Activated CD4-positive, alpha-beta T cell treated with anti-CD3 and anti-CD28 coated beads, Interleukin-2, amount 10 ng/mL, durations not matched to agents 24 days and 14 days (primary cell): Measurements from ENCODE around the gene NFE2L3. TPM values are rescaled to one million over a fixed set of nuclear protein-coding genes. Genes with fewer than 3 reads are reported as not detected.
A peak's percentile ranks its signal among the peaks of the same experiment; 100 is the strongest.
"Not testable (repeated sequence)": the region's sequence is repeated elsewhere in the genome, so short reads cannot be mapped to it uniquely, and the experiment has no call there.

Experiments used
- DNase-seq: peaks from one replicate; pipeline ENCODE4 v3.0.0; 2022
- H3K27ac Mint-ChIP-seq: one replicate; pipeline ENCODE4 v1.8.0; 2022; ENCODE audit warnings: mild to moderate bottlenecking, mixed read lengths
- H3K27me3 Mint-ChIP-seq: one replicate; pipeline ENCODE4 v1.8.0; 2022; ENCODE audit warnings: mixed read lengths
- H3K36me3 Mint-ChIP-seq: one replicate; pipeline ENCODE4 v1.8.0; 2022; ENCODE audit warnings: low read depth, mild to moderate bottlenecking, mixed read lengths
- H3K4me1 Mint-ChIP-seq: one replicate; pipeline ENCODE4 v1.8.0; 2021; ENCODE audit warnings: mixed read lengths
- H3K4me3 Mint-ChIP-seq: one replicate; pipeline ENCODE4 v1.8.0; 2022; ENCODE audit warnings: mild to moderate bottlenecking, moderate library complexity, mixed read lengths
- H3K9me3 Mint-ChIP-seq: one replicate; pipeline ENCODE4 v1.8.0; 2021; ENCODE audit warnings: mixed read lengths
- intact Hi-C: fragments of 100-400 bp; cut with micrococcal nuclease; formaldehyde crosslinking; loops from one replicate; pipeline ENCODE4 v1.15.1; 2023
- total RNA-seq: library from RNA; stranded (reverse); gene quantifications from 2 replicates; pipeline ENCODE4 v1.2.3, GENCODE V29; 2022

The NFE2L3 gene
- total RNA-seq, 1 donor from 2014 or later, result 67.8 TPM

DNA sequence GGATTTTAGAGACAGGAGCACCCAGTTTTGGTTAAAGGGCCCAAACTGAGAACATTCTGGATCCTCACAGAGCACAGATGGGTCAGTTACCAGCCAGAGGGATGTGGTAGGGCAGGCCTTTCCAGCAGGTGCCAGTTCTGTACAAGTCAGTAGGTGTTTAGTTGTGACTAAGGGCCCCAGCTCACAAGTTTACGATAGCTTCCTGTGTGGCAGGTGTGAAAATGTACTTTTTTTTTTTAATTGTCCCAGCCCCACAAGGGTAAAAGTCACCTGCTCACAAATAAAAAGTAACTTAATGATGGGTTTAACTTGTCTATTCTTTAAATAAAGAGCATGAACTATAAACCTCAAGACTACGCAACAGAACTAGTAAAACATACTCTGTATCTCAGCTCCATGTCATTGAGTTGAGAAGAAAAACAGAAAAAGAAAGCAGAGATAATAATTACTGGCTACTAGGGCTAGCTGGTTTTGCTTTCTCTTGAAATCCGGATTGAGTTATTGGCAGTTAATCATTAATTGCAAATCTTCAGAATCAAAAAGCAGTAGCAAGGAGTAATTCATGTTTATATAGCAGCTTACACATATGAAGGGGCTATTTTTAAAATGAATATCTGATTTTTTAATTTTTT, 15.4 kb downstream of the NFE2L3 start:
- Mint-ChIP-seq H3K27ac (peak overlapping the region; percentile 71), H3K4me1 (peaks cover 53% of the 10 kb centered on the region), H3K36me3 (peaks cover 58% of the 10 kb centered on the region), H3K9me3 (no peaks in the 10 kb centered on the region), H3K27me3 (no peaks in the 10 kb centered on the region), H3K4me3 (peak overlapping the region; percentile 15)
- DNase-seq, result peak; percentile 72
- intact Hi-C loops, result no loop called here

- no peak overlapping the region for H3K4me3 Mint-ChIP-seq
- H3K9me3 Mint-ChIP-seq, result no peaks in the 10 kb centered on the region
- peaks cover 58% of the 10 kb centered on the region for H3K36me3 Mint-ChIP-seq
- H3K27ac Mint-ChIP-seq, result no peak overlapping the region
- intact Hi-C loops, result no loop called here
- H3K4me1 Mint-ChIP-seq, result peaks cover 52% of the 10 kb centered on the region
- H3K27me3 Mint-ChIP-seq, result no peaks in the 10 kb centered on the region
- no peak for DNase-seq
Observed at GRCh38 chr7:26168458-26169023, 16.5 kb downstream of the NFE2L3 start.

- no peaks in the 10 kb centered on the region for H3K9me3 Mint-ChIP-seq
- no peak for DNase-seq
- H3K27me3 Mint-ChIP-seq, result no peaks in the 10 kb centered on the region
- intact Hi-C loops, result no loop called here
- H3K36me3 Mint-ChIP-seq, result peaks cover 58% of the 10 kb centered on the region
- H3K27ac Mint-ChIP-seq, result no peak overlapping the region
- H3K4me1 Mint-ChIP-seq, result peaks cover 55% of the 10 kb centered on the region
- no peak overlapping the region for H3K4me3 Mint-ChIP-seq
Observed at GRCh38 chr7:26169271-26169670, 17.3 kb downstream of the NFE2L3 start.

GRCh38 chr7:26170663-26171062, 18.7 kb downstream of the NFE2L3 start:
- DNase-seq, result no peak
- intact Hi-C loops, result no loop called here
- H3K9me3 Mint-ChIP-seq, result no peaks in the 10 kb centered on the region
- H3K36me3 Mint-ChIP-seq, result peaks cover 54% of the 10 kb centered on the region
- H3K4me3 Mint-ChIP-seq, result no peak overlapping the region
- H3K27ac Mint-ChIP-seq, result no peak overlapping the region
- H3K4me1 Mint-ChIP-seq, result peaks cover 56% of the 10 kb centered on the region
- H3K27me3 Mint-ChIP-seq, result no peaks in the 10 kb centered on the region

DNA sequence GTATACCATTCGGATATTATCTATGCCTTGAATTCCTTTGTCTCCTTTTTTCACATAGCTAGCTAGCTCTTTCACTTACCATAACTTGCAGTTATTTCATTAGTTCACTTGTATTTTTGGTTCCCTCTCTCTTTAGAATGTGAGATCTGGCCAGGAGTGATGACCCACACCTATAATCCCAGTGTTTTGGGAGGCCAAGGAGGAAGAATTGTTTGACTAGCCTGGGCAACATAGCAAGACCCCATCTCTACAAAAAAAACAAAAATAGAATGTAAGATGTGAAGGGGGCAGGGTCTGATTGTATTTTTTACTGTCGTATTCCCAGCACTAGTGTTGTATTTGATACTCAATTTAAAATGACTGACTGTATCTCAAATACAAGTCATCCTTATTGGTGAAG, 19.6 kb downstream of the NFE2L3 start:
- H3K4me1 Mint-ChIP-seq, result peaks cover 49% of the 10 kb centered on the region

GRCh38 chr7:26172048-26172447, 20.1 kb downstream of the NFE2L3 start:
- Mint-ChIP-seq H3K4me3 (no peak overlapping the region), H3K27ac (no peak overlapping the region), H3K4me1 (peaks cover 44% of the 10 kb centered on the region), H3K27me3 (no peaks in the 10 kb centered on the region), H3K9me3 (no peaks in the 10 kb centered on the region), H3K36me3 (peaks cover 48% of the 10 kb centered on the region)
- no peak for DNase-seq
- intact Hi-C loops, result no loop called here

More for the DNA sequence above, 19.6 kb downstream of the NFE2L3 start:
- peaks cover 50% of the 10 kb centered on the region for H3K36me3 Mint-ChIP-seq
- no peaks in the 10 kb centered on the region for H3K9me3 Mint-ChIP-seq
- H3K27ac Mint-ChIP-seq, result no peak overlapping the region
- DNase-seq, result no peak
- intact Hi-C loops, result no loop called here
- no peaks in the 10 kb centered on the region for H3K27me3 Mint-ChIP-seq
- H3K4me3 Mint-ChIP-seq, result no peak overlapping the region

- H3K4me3 Mint-ChIP-seq, DNase-seq, H3K9me3 Mint-ChIP-seq, H3K27ac Mint-ChIP-seq, H3K27me3 Mint-ChIP-seq, intact Hi-C loops: not testable (repeated sequence)
- Mint-ChIP-seq H3K36me3 (peaks cover 48% of the 10 kb centered on the region), H3K4me1 (peaks cover 30% of the 10 kb centered on the region)
Observed at GRCh38 chr7:26175903-26176302, 23.9 kb downstream of the NFE2L3 start.

GRCh38 chr7:26176696-26177095, 24.7 kb downstream of the NFE2L3 start:
- peaks cover 32% of the 10 kb centered on the region for H3K4me1 Mint-ChIP-seq
- H3K4me3 Mint-ChIP-seq, DNase-seq, intact Hi-C loops, H3K9me3 Mint-ChIP-seq, H3K27ac Mint-ChIP-seq, H3K27me3 Mint-ChIP-seq: not testable (repeated sequence)
- H3K36me3 Mint-ChIP-seq, result peaks cover 44% of the 10 kb centered on the region

GRCh38 chr7:26177269-26177668, 25.3 kb downstream of the NFE2L3 start:
- H3K36me3 Mint-ChIP-seq, result peaks cover 46% of the 10 kb centered on the region

DNA sequence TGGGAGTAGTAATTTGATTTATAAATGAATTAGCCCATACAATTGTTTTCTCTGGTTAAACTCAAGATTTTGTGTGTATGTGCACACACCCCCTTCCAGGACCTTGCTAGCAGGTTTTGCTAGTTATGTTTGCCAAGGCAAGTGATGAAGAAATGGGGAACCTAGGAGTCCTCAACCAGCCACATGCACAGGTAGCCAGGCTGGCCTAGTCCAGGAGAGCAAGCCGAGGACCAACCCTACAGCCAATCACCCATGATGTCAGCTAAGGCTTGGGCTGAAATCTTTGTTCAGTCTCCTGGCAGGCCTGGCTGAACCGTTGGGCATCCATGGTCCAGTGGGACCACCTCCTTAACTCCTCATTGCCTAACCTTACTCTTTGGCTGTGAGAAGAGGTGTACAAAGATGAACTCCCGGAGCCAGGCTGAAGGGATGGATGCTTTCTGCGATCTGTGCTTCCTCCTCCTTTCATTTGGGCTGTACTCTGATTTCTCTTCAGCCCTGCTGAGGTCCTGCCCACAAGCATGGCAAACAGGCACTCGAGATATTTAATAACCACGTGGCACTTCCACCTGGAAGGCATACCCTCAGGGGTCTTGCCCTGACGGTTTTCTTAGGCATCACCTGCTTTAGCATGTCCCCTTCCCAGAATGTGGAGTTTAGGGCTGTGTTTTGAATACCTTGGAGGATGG, 26.4 kb downstream of the NFE2L3 start:
- no peak for DNase-seq
- H3K9me3 Mint-ChIP-seq, result no peaks in the 10 kb centered on the region
- intact Hi-C loops, result no loop called here
- no peaks in the 10 kb centered on the region for H3K27me3 Mint-ChIP-seq
- peaks cover 27% of the 10 kb centered on the region for H3K4me1 Mint-ChIP-seq
- peaks cover 43% of the 10 kb centered on the region for H3K36me3 Mint-ChIP-seq
- H3K4me3 Mint-ChIP-seq, result no peak overlapping the region
- H3K27ac Mint-ChIP-seq, result no peak overlapping the region

More at GRCh38 chr7:26177269-26177668, 25.3 kb downstream of the NFE2L3 start:
- DNase-seq, H3K4me3 Mint-ChIP-seq, H3K27me3 Mint-ChIP-seq, intact Hi-C loops, H3K9me3 Mint-ChIP-seq: not testable (repeated sequence)
- Mint-ChIP-seq H3K27ac (peak overlapping the region; percentile 66), H3K4me1 (peaks cover 34% of the 10 kb centered on the region)

GRCh38 chr7:26179422-26179821, 27.4 kb downstream of the NFE2L3 start:
- Mint-ChIP-seq H3K4me3 (no peak overlapping the region), H3K9me3 (no peaks in the 10 kb centered on the region), H3K4me1 (peaks cover 18% of the 10 kb centered on the region), H3K27ac (peak overlapping the region; percentile 29), H3K36me3 (peaks cover 44% of the 10 kb centered on the region), H3K27me3 (no peaks in the 10 kb centered on the region)
- no peak for DNase-seq
- intact Hi-C loops, result no loop called here

DNA sequence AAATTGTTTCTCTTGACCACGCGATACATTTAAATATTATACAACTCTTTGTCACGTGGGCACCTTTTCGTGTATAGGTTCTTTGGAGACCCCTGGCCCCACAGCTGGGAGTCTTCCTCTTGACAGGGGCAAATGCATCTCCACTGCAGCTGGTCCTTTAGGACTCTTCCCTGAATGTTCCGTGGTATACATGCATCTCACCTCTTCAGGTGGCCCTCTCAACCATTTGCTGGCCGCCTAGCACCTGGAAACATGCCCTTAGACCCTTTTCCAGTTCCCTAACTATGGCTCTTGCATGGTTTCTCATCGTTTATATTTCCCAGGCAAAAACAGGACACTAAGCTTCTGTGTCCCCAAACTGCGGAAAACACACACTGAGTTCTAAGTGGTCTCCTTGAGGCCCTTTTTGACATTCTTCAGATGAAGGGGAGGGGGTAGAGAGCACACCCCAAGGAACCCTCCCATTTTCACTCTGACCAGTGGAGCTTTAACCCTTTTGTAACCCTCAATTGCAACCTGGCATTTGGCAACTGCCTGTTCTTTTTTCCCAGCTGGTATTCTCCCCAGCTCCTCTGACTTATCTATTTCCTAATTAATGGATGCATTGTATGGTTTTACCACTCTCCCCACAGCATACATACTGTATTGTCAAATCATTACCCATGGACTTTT, 28.0 kb downstream of the NFE2L3 start:
- Mint-ChIP-seq H3K27ac (peak overlapping the region; percentile 59), H3K27me3 (no peaks in the 10 kb centered on the region), H3K9me3 (no peaks in the 10 kb centered on the region), H3K4me3 (no peak overlapping the region), H3K36me3 (peaks cover 49% of the 10 kb centered on the region), H3K4me1 (peaks cover 20% of the 10 kb centered on the region)
- intact Hi-C loops, result no loop called here
- no peak for DNase-seq

DNA sequence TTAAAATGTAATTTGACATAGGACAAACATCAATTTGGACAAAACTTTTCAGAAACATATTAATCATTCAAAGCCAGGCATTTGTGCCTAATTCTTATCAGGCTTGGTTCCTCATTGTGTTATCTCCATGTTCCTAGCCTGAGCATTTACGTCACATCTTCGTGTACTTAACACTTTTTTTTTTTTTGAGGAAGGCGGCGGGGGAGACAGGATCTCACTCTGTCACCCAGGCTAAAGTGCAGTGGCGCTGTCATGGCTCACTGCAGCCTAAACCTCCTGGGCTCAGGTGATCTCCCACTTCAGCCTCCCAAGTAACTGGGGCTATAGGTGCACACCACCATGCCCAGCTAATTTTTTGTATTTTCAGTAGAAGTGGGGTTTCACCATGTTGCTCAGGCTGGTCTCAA, 28.8 kb downstream of the NFE2L3 start:
- Mint-ChIP-seq H3K4me3 (no peak overlapping the region), H3K36me3 (peaks cover 57% of the 10 kb centered on the region), H3K27ac (no peak overlapping the region), H3K9me3 (no peaks in the 10 kb centered on the region), H3K27me3 (no peaks in the 10 kb centered on the region), H3K4me1 (peaks cover 28% of the 10 kb centered on the region)
- intact Hi-C loops, result no loop called here
- no peak for DNase-seq
